Neural cell (in vitro differentiated cells): ENCODE measurements around the gene PRKCE. TPM values are rescaled to one million over a fixed set of nuclear protein-coding genes. Genes with fewer than 3 reads are reported as not detected.
"Not testable (repeated sequence)": the region's sequence is repeated elsewhere in the genome, so short reads cannot be mapped to it uniquely, and the experiment has no call there.

ENCODE experiments used
- H2AFZ ChIP-seq: fragments of 200-600, 300-800 bp; sonication (generic), shearing (Covaris generic); 2 replicates; pipeline ENCODE4 v1.6.0; 2014; ENCODE audit warnings: low read depth, mild to moderate bottlenecking, antibody characterized with exemption, low read length, moderate library complexity
- H3F3A ChIP-seq: fragments of 200-600 bp; shearing (Covaris generic); 2 replicates; pipeline ENCODE4 v1.6.1; 2016; ENCODE audit warnings: mild to moderate bottlenecking, moderate library complexity, mixed read lengths, antibody characterized with exemption, low read length; ENCODE audit not compliant: insufficient read depth, poor library complexity, severe bottlenecking
- H3K27ac ChIP-seq: fragments of 200-600, 300-800 bp; sonication (generic), shearing (Covaris generic); 2 replicates; pipeline ENCODE4 v1.5.1; 2014; ENCODE audit warnings: mild to moderate bottlenecking, low read length, moderate library complexity
- H3K27me3 ChIP-seq: fragments of 300-800, 200-600 bp; sonication (generic), shearing (Covaris generic); 2 replicates; pipeline ENCODE4 v1.6.0; 2014; ENCODE audit warnings: mild to moderate bottlenecking, low read depth, low read length, moderate library complexity; ENCODE audit not compliant: insufficient read depth
- H3K36me3 ChIP-seq: fragments of 300-800, 200-600 bp; sonication (generic), shearing (Covaris generic); 2 replicates; pipeline ENCODE4 v1.5.1; 2014; ENCODE audit warnings: mild to moderate bottlenecking, antibody characterized with exemption, low read length, moderate library complexity; ENCODE audit not compliant: insufficient read depth
- H3K4me2 ChIP-seq: fragments of 300-800, 200-600 bp; sonication (generic), shearing (Covaris generic); 2 replicates; pipeline ENCODE4 v1.6.0; 2014; ENCODE audit warnings: mild to moderate bottlenecking, low read length
- H3K4me3 ChIP-seq: fragments of 300-800, 200-600 bp; sonication (generic), shearing (Covaris generic); 2 replicates; pipeline ENCODE4 v1.5.1; 2014; ENCODE audit warnings: mild to moderate bottlenecking, low read length, moderate library complexity
- H3K79me2 ChIP-seq: fragments of 200-600 bp; shearing (Covaris generic); replicated peaks from 2 replicates; pipeline ENCODE4 v1.6.0; 2014; ENCODE audit warnings: mild to moderate bottlenecking, low read length, moderate library complexity; ENCODE audit not compliant: insufficient read depth
- H3K9ac ChIP-seq: fragments of 300-800, 200-600 bp; sonication (generic), shearing (Covaris generic); 2 replicates; pipeline ENCODE4 v1.6.1; 2016; ENCODE audit warnings: mild to moderate bottlenecking, low read length, mixed read lengths
- H3K9me2 ChIP-seq: fragments of 200-600 bp; shearing (Covaris generic); 2 replicates; pipeline ENCODE4 v1.6.1; 2016; ENCODE audit warnings: mild to moderate bottlenecking, low read length, mixed read lengths; ENCODE audit not compliant: insufficient read depth
- H3K9me3 ChIP-seq: fragments of 200-600, 300-800 bp; sonication (generic), shearing (Covaris generic); 2 replicates; pipeline ENCODE4 v1.6.1; 2016; ENCODE audit warnings: mild to moderate bottlenecking, mixed run types, low read length, moderate library complexity, mixed read lengths
- H4K20me1 ChIP-seq: fragments of 200-600 bp; shearing (Covaris generic); 2 replicates; pipeline ENCODE4 v1.6.1; 2016; ENCODE audit warnings: mild to moderate bottlenecking, mixed run types; ENCODE audit not compliant: insufficient read depth
- CTCF ChIP-seq: fragments of 450-650 bp; IDR thresholded peaks from 2 replicates; pipeline ENCODE4 v1.5.1; 2014; ENCODE audit warnings: antibody characterized with exemption, mild to moderate bottlenecking, moderate library complexity; ENCODE audit not compliant: poor library complexity, severe bottlenecking
- EP300 ChIP-seq: fragments of 450-650 bp; conservative IDR thresholded peaks from 2 replicates; pipeline ENCODE4 v1.6.1; 2014; ENCODE audit warnings: antibody characterized with exemption, mild to moderate bottlenecking, moderate library complexity; ENCODE audit not compliant: poor library complexity, severe bottlenecking
- EZH2 ChIP-seq: fragments of 200-600, 300-800 bp; shearing (Covaris generic), sonication (generic); IDR thresholded peaks from 2 replicates; pipeline ENCODE4 v1.6.1; 2014; ENCODE audit warnings: antibody characterized with exemption, low read length, borderline replicate concordance, mild to moderate bottlenecking; ENCODE audit not compliant: insufficient read depth, poor library complexity, severe bottlenecking
- MXI1 ChIP-seq: fragments of 450-650 bp; conservative IDR thresholded peaks from 2 replicates; pipeline ENCODE4 v1.6.1; 2014; ENCODE audit warnings: antibody characterized with exemption, mild to moderate bottlenecking; ENCODE audit not compliant: poor library complexity, severe bottlenecking
- POLR2AphosphoS5 ChIP-seq: IDR thresholded peaks from 2 replicates; pipeline ENCODE4 v1.6.1; 2012
- RAD21 ChIP-seq: fragments of 450-650 bp; conservative IDR thresholded peaks from 2 replicates; pipeline ENCODE4 v1.6.1; 2014; ENCODE audit warnings: antibody characterized with exemption, mild to moderate bottlenecking, moderate library complexity
- SMC3 ChIP-seq: fragments of 450-650 bp; conservative IDR thresholded peaks from 2 replicates; pipeline ENCODE4 v1.6.1; 2014; ENCODE audit warnings: antibody characterized with exemption, mild to moderate bottlenecking, moderate library complexity; ENCODE audit not compliant: poor library complexity
- TAF1 ChIP-seq: IDR thresholded peaks from 2 replicates; pipeline ENCODE4 v1.6.1; 2012; ENCODE audit warnings: low read depth
- polyA plus RNA-seq: library from polyadenylated mRNA; depleted of rRNA; stranded (reverse); fragments of >200 nt; gene quantifications from 2 replicates; pipeline ENCODE4 v1.2.3, GENCODE V29; 2014
- TF ChIP-seq, protein P1 (sequence below): IDR thresholded peaks from 2 replicates; pipeline ENCODE4 v1.6.1; 2012; ENCODE audit warnings: borderline replicate concordance

Gene PRKCE
- polyA plus RNA-seq, 1 donor from 2014 or later = 5.4 TPM

GRCh38 chr2:45889620-45890370 is 238.3 kb downstream of the PRKCE start:
- H3K27ac ChIP-seq = no peak overlapping the region

DNA sequence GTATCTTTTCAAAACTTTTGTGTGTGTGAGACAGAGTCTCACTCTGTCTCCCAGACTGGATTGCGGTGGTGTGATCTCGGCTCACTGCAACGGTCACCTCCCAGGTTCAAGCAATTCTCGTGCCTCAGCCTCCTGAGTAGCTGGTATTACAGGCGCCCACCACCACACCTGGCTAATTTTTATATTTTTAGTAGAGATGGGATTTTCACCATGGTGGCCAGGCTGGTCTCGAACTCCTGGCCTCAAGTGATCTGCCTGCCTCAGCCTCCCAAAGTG is 238.8 kb downstream of the PRKCE start:
- H3K9ac ChIP-seq, H2AFZ ChIP-seq, H3K27me3 ChIP-seq, H3K27ac ChIP-seq, H3K4me3 ChIP-seq, H3K4me2 ChIP-seq, H3K79me2 ChIP-seq, H3K9me2 ChIP-seq, H3F3A ChIP-seq, H3K36me3 ChIP-seq, H3K9me3 ChIP-seq, H4K20me1 ChIP-seq: not testable (repeated sequence)

More at GRCh38 chr2:45889620-45890370, 238.3 kb downstream of the PRKCE start:
- Histone ChIP-seq H3F3A (no peaks in the 10 kb centered on the region), H3K9me3 (no peaks in the 10 kb centered on the region), H3K9me2 (no peaks in the 10 kb centered on the region), H3K9ac (no peak overlapping the region), H3K4me3 (no peak overlapping the region), H3K4me2 (no peak overlapping the region), H3K79me2 (no peaks in the 10 kb centered on the region), H2AFZ (no peak overlapping the region), H4K20me1 (no peaks in the 10 kb centered on the region), H3K36me3 (no peaks in the 10 kb centered on the region), H3K27me3 (no peaks in the 10 kb centered on the region)
- TF ChIP-seq, protein P1, sequence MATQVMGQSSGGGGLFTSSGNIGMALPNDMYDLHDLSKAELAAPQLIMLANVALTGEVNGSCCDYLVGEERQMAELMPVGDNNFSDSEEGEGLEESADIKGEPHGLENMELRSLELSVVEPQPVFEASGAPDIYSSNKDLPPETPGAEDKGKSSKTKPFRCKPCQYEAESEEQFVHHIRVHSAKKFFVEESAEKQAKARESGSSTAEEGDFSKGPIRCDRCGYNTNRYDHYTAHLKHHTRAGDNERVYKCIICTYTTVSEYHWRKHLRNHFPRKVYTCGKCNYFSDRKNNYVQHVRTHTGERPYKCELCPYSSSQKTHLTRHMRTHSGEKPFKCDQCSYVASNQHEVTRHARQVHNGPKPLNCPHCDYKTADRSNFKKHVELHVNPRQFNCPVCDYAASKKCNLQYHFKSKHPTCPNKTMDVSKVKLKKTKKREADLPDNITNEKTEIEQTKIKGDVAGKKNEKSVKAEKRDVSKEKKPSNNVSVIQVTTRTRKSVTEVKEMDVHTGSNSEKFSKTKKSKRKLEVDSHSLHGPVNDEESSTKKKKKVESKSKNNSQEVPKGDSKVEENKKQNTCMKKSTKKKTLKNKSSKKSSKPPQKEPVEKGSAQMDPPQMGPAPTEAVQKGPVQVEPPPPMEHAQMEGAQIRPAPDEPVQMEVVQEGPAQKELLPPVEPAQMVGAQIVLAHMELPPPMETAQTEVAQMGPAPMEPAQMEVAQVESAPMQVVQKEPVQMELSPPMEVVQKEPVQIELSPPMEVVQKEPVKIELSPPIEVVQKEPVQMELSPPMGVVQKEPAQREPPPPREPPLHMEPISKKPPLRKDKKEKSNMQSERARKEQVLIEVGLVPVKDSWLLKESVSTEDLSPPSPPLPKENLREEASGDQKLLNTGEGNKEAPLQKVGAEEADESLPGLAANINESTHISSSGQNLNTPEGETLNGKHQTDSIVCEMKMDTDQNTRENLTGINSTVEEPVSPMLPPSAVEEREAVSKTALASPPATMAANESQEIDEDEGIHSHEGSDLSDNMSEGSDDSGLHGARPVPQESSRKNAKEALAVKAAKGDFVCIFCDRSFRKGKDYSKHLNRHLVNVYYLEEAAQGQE = no peak
- TF ChIP-seq POLR2AphosphoS5 = no peak

- no peaks in the 10 kb centered on the region for H4K20me1 ChIP-seq
- no peaks in the 10 kb centered on the region for H3K9me3 ChIP-seq
- H3K79me2 ChIP-seq = no peaks in the 10 kb centered on the region
- no peaks in the 10 kb centered on the region for H3F3A ChIP-seq
- H3K9ac ChIP-seq = no peak overlapping the region
- H2AFZ ChIP-seq = no peak overlapping the region
- H3K27ac ChIP-seq = no peak overlapping the region
- no peaks in the 10 kb centered on the region for H3K27me3 ChIP-seq
- TF ChIP-seq TAF1 = no peak
- TF ChIP-seq SMC3 = no peak
- TF ChIP-seq, protein P1 = no peak
- TF ChIP-seq POLR2AphosphoS5 = no peak
- TF ChIP-seq MXI1 = no peak
- no peak for TF ChIP-seq EZH2
- TF ChIP-seq EP300 = no peak
- no peak for TF ChIP-seq RAD21
- no peak for TF ChIP-seq CTCF
- H3K4me2 ChIP-seq = no peak overlapping the region
- no peaks in the 10 kb centered on the region for H3K36me3 ChIP-seq
- no peak overlapping the region for H3K4me3 ChIP-seq
- H3K9me2 ChIP-seq = no peaks in the 10 kb centered on the region
These were observed 239.3 kb downstream of the PRKCE start for GRCh38 chr2:45890819-45891218.
